GM19324 (cell line): Measurements from ENCODE around the gene HHIPL1.

ENCODE experiments used
- ATAC-seq: cut with Tn5 transposase; IDR thresholded peaks from one replicate; pipeline ENCODE4 v1.9.1; 2021; ENCODE audit warnings: mild to moderate bottlenecking, moderate library complexity; ENCODE audit not compliant: unreplicated experiment, low FRiP score

The HHIPL1 gene

GRCh38 chr14:99685151-99685591 is 40.2 kb downstream of the HHIPL1 start:
- ATAC-seq: no peak

DNA sequence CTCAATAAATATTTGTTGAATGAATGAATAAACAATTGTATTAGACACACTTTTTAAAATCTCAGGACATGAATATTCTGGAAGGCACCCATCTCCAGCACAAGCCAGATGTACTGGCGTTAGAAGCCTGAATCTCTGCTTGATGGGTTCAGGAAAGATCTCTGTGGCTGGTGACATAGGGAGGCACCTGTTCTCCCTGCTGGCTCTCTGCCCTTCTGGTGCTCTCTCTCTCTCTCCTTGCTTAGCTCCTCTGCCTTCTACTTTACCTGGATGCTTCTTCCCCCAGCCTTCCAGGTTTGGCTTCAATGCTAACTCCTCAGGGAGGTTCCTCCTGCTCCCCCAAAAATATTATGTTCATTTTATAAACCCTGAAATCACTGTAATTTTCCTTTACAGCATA is 40.7 kb downstream of the HHIPL1 start:
- ATAC-seq: no peak

- no peak for ATAC-seq
These were observed 41.8 kb downstream of the HHIPL1 start for GRCh38 chr14:99686557-99687283.

- ATAC-seq: no peak
These were observed 42.6 kb downstream of the HHIPL1 start for GRCh38 chr14:99687284-99688209.

- no peak for ATAC-seq
These were observed 43.3 kb downstream of the HHIPL1 start for GRCh38 chr14:99688210-99688581.

- ATAC-seq: no peak
These were observed 43.7 kb downstream of the HHIPL1 start for GRCh38 chr14:99688629-99689028.

DNA sequence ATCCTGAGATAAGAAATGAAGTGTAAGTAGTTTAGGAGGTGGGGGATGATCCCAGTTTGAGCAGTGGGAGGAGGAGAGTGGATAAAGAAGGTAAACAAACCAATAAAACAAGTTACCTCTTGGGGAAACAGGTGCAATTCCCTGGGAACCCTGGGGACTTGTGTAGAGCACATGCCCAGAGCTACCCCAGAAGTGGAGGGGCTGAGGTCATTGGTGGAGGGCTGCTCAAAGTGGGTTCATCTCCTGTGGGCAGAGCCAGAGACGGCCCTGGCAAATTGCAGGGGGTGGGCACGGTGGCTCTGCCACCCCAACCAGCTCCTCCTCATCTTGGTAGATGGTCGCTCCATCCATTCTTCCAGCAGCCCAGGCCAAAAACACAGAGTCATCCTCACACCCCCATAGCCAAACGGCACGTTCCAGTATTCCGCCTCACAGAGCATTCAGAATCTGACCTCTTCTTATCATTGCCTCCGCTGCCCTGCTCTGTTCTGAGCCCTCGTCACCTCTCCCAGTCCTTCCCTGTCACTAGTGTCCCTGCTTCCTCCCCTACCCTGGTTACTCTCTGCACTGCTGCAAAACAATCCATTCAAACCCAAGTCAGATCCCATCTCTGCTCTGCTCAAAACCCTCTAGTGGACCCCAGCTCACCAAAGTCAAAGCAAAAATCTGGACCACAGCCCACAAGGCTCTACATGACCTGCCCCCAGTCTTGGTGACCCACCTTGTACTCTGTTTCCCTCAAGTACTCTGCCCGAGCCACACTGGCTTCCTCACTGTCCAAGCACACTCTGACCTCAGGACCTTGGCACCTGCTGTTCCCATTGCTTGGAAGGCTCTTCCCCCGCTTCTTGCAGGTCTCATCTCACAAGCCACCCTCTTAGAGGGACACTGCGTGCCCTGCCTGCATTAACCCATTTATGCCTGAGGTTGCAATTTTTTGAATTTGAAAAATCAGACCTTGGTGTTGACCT is 44.6 kb downstream of the HHIPL1 start:
- ATAC-seq: no peak

GRCh38 chr14:99690636-99691035 is 45.7 kb downstream of the HHIPL1 start:
- no peak for ATAC-seq

GRCh38 chr14:99691111-99691885 is 46.4 kb downstream of the HHIPL1 start:
- ATAC-seq: no peak

DNA sequence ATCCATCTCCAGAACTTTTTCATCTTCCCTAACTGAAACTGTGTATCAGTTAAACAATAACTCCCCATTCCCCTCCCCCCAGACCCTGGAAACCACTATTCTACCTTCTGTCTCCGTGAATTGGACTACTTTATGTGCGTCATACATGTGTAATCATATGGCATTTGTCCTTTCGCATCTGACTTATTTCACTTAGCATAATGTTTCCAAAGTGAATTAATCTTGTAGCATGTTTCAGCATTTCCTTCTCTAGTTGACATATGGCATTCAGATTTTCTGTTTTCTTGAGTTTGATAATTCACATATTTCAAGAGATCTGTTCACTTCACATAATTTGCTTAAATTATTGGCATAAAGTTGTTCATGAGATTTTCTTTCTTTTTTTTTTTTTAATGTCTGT is 49.0 kb downstream of the HHIPL1 start:
- no peak for ATAC-seq

DNA sequence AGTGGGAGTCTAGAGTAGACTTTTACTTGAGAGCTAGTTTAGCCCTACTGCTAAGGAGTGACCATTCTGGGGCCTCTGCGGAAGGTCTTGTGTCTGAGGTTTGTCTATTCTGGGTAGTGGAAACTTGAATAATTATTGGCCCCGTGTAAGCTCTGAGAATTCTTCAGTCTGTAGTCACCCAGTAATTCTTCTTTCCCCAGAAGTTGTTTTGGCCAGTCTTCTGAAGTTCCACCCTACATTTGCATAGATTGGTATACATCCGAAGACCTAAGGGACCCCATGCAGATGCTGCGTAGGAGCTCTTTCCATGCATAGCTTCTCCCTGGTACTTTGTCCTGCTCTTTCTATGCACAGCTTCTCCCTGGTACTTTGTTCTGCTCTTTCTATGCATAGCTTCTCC is 52.0 kb downstream of the HHIPL1 start:
- no peak for ATAC-seq

DNA sequence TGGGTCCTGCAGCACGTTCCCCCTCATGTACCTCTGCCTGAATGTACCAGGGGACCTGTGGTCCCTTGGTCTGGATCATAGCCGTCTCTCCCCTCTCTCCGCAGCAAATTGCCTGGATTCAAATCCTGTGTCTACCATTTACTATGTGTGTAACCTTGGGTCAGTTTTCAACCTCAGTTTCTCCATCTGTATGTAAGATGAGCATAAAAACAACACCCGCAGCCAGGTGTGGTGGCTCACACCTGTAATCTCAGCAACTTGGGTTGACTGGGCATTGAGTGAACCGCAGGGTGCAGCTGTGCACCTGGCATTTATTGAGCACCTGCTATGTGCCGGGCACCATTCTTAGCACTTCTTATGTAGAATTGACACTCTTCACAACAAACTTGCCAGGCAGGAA is 53.3 kb downstream of the HHIPL1 start:
- no peak for ATAC-seq

DNA sequence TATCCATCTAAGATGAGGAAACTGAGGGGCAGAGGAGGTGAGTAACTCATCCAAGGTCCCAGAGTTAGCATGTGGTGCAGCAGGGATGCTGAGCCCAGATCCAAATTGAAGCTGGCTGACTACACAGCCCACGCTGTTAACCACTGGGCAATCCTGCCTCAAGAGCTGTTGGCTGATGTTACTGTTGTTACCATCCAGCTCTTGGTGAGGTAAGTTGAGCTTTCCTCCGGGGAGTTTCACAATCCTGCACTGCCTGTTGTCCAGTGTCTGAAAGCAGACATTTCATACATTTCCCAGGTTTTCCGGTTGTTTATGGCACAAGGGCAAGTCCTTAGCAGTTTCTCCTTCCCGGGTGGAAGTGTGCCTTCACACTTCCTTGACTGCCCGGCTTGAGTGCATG is 53.7 kb downstream of the HHIPL1 start:
- no peak for ATAC-seq

DNA sequence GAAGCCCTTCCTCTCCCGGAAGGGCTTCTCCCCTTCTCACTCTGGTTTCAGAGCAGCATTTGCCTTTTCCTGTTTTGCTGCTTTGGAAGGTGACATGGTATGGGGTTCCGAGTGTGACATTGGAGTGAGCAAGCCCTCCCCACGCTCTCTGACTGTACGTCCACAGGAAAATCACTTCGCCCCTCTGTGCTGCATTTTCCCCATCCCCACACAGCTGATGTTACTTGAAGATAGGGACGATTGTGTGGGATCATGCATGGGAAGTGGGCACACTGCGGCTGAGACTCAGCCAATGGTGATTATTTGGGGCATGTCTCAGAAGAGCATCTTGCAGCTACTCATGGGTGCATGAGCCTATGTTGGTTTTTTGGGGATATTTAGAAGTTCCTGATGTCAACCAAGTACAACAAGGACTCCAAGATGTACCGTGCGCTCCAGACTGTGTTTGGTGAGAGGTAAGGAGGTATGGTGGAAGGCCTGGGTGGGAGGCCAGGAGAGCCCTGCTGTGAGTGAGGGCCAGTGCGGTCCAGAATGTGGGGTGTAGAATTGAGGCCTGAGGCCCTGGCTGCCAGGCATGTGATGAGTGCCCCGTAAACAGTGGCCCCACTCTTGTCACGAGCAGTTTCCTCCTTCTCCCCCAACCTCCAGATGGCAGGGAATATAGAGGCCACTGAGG is 54.3 kb downstream of the HHIPL1 start:
- ATAC-seq: no peak

DNA sequence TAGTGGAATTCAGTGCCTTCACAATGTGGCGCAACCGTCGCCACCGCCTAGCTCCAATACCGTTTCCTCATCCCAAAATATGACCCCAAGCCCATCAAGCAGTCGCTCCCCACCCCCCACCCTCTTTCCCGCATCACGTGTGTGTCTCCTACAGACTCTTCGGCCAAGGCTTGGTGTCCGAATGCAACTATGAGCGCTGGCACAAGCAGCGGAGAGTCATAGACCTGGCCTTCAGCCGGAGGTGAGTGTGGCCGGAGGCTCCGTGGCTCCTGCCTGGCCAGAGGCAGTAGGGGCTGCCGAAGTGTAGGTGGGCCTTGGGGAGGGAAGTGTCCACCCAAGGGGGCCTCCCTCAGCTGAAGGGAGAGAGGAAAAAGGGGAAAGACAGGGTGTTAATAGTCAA is 54.9 kb downstream of the HHIPL1 start:
- no peak for ATAC-seq

DNA sequence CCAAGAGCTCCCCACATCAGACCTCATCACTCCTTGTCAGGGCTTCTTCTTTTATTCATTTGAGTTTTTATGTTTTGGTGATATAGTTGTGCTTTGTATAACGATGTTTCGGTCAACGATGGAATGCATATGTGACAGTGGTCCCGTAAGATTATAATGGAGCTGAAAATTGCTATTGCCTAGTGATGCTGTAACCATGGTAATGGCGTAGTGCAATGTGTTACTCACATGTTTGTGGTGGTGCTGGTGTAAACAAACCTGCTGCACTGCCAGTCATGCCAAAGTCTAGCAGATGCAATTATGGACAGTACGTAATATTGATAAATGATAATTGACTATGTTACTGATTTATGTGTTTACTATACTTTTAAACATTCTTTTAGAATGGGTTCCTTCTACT is 55.5 kb downstream of the HHIPL1 start:
- ATAC-seq: no peak

GRCh38 chr14:99701260-99701659 is 56.3 kb downstream of the HHIPL1 start:
- ATAC-seq: no peak

GRCh38 chr14:99702115-99702514 is 57.2 kb downstream of the HHIPL1 start:
- ATAC-seq: no peak

GRCh38 chr14:99703381-99703780 is 58.5 kb downstream of the HHIPL1 start:
- no peak for ATAC-seq
